ENCODE results near the gene OR10A5. TPM values are rescaled to one million over a fixed set of nuclear protein-coding genes. Genes with fewer than 3 reads are reported as not detected.

OR10A5 gene
- total RNA-seq, 1 experiment from 2014 or later: not detected

DNA sequence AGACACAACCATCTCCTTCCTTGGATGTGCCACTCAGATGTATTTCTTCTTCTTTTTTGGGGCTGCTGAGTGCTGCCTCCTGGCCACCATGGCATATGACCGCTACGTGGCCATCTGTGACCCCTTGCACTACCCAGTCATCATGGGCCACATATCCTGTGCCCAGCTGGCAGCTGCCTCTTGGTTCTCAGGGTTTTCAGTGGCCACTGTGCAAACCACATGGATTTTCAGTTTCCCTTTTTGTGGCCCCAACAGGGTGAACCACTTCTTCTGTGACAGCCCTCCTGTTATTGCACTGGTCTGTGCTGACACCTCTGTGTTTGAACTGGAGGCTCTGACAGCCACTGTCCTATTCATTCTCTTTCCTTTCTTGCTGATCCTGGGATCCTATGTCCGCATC is 31.4 kb downstream of the OR10A5 start (continued):
- no peak for TF ChIP-seq ZNF281 (CRISPR knock-in tag; IDR thresholded peaks at IDR 0.05)
- TF ChIP-seq, protein P1, sequence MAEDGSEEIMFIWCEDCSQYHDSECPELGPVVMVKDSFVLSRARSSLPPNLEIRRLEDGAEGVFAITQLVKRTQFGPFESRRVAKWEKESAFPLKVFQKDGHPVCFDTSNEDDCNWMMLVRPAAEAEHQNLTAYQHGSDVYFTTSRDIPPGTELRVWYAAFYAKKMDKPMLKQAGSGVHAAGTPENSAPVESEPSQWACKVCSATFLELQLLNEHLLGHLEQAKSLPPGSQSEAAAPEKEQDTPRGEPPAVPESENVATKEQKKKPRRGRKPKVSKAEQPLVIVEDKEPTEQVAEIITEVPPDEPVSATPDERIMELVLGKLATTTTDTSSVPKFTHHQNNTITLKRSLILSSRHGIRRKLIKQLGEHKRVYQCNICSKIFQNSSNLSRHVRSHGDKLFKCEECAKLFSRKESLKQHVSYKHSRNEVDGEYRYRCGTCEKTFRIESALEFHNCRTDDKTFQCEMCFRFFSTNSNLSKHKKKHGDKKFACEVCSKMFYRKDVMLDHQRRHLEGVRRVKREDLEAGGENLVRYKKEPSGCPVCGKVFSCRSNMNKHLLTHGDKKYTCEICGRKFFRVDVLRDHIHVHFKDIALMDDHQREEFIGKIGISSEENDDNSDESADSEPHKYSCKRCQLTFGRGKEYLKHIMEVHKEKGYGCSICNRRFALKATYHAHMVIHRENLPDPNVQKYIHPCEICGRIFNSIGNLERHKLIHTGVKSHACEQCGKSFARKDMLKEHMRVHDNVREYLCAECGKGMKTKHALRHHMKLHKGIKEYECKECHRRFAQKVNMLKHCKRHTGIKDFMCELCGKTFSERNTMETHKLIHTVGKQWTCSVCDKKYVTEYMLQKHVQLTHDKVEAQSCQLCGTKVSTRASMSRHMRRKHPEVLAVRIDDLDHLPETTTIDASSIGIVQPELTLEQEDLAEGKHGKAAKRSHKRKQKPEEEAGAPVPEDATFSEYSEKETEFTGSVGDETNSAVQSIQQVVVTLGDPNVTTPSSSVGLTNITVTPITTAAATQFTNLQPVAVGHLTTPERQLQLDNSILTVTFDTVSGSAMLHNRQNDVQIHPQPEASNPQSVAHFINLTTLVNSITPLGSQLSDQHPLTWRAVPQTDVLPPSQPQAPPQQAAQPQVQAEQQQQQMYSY (CRISPR knock-in tag; IDR thresholded peaks at IDR 0.05): no peak

GRCh38 chr11:6882751-6883150 is 37.3 kb downstream of the OR10A5 start:
- Mint-ChIP-seq H3K36me3 (no peaks in the 10 kb centered on the region), H3K4me1 (no peaks in the 10 kb centered on the region), H3K27ac (no peak overlapping the region), H3K9me3 (no peaks in the 10 kb centered on the region), H3K27me3 (ENCODE audit: low read depth) (no peaks in the 10 kb centered on the region), H3K4me3 (no peak overlapping the region)
- ATAC-seq (no peak), DNase-seq (ENCODE audit: low spot score) (no peak)
- TF ChIP-seq TEAD4 (CRISPR knock-in tag; IDR thresholded peaks at IDR 0.05) (no peak), ELF4 (CRISPR knock-in tag; IDR thresholded peaks at IDR 0.05; ENCODE audit: low read depth) (no peak), ZNF317 (CRISPR knock-in tag; IDR thresholded peaks at IDR 0.05; ENCODE audit: borderline replicate concordance, low read depth) (no peak), ZNF396 (CRISPR knock-in tag; IDR thresholded peaks at IDR 0.05; ENCODE audit: borderline replicate concordance) (no peak), CTCF (IDR thresholded peaks at IDR 0.05) (no peak), SMAD3 (CRISPR knock-in tag; IDR thresholded peaks at IDR 0.05; ENCODE audit: borderline replicate concordance) (no peak), CDX4 (CRISPR knock-in tag; IDR thresholded peaks at IDR 0.05; ENCODE audit: borderline replicate concordance) (no peak), EMX1 (CRISPR knock-in tag; IDR thresholded peaks at IDR 0.05) (no peak), IRF2 (CRISPR knock-in tag; IDR thresholded peaks at IDR 0.05; ENCODE audit: borderline replicate concordance, low read depth) (no peak)
- TF ChIP-seq, protein P2, sequence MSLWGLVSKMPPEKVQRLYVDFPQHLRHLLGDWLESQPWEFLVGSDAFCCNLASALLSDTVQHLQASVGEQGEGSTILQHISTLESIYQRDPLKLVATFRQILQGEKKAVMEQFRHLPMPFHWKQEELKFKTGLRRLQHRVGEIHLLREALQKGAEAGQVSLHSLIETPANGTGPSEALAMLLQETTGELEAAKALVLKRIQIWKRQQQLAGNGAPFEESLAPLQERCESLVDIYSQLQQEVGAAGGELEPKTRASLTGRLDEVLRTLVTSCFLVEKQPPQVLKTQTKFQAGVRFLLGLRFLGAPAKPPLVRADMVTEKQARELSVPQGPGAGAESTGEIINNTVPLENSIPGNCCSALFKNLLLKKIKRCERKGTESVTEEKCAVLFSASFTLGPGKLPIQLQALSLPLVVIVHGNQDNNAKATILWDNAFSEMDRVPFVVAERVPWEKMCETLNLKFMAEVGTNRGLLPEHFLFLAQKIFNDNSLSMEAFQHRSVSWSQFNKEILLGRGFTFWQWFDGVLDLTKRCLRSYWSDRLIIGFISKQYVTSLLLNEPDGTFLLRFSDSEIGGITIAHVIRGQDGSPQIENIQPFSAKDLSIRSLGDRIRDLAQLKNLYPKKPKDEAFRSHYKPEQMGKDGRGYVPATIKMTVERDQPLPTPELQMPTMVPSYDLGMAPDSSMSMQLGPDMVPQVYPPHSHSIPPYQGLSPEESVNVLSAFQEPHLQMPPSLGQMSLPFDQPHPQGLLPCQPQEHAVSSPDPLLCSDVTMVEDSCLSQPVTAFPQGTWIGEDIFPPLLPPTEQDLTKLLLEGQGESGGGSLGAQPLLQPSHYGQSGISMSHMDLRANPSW (CRISPR knock-in tag; conservative IDR thresholded peaks at IDR 0.05; ENCODE audit: low read depth): no peak
- TF ChIP-seq, protein P3, sequence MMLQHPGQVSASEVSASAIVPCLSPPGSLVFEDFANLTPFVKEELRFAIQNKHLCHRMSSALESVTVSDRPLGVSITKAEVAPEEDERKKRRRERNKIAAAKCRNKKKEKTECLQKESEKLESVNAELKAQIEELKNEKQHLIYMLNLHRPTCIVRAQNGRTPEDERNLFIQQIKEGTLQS (CRISPR knock-in tag; conservative IDR thresholded peaks at IDR 0.05): no peak
- TF ChIP-seq, protein P4, sequence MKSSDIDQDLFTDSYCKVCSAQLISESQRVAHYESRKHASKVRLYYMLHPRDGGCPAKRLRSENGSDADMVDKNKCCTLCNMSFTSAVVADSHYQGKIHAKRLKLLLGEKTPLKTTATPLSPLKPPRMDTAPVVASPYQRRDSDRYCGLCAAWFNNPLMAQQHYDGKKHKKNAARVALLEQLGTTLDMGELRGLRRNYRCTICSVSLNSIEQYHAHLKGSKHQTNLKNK (CRISPR knock-in tag; IDR thresholded peaks at IDR 0.05): no peak
- TF ChIP-seq, protein P5, sequence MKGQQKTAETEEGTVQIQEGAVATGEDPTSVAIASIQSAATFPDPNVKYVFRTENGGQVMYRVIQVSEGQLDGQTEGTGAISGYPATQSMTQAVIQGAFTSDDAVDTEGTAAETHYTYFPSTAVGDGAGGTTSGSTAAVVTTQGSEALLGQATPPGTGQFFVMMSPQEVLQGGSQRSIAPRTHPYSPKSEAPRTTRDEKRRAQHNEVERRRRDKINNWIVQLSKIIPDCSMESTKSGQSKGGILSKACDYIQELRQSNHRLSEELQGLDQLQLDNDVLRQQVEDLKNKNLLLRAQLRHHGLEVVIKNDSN (CRISPR knock-in tag; IDR thresholded peaks at IDR 0.05): no peak
- TF ChIP-seq, protein P6, sequence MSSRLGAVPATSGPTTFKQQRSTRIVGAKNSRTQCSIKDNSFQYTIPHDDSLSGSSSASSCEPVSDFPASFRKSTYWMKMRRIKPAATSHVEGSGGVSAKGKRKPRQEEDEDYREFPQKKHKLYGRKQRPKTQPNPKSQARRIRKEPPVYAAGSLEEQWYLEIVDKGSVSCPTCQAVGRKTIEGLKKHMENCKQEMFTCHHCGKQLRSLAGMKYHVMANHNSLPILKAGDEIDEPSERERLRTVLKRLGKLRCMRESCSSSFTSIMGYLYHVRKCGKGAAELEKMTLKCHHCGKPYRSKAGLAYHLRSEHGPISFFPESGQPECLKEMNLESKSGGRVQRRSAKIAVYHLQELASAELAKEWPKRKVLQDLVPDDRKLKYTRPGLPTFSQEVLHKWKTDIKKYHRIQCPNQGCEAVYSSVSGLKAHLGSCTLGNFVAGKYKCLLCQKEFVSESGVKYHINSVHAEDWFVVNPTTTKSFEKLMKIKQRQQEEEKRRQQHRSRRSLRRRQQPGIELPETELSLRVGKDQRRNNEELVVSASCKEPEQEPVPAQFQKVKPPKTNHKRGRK (CRISPR knock-in tag; IDR thresholded peaks at IDR 0.05; ENCODE audit: borderline replicate concordance): no peak
- ChIA-PET CTCF (no interaction called here), POLR2A (no interaction called here)
